GM21528 (cell line): Measurements from ENCODE around the gene PSMD11.

ENCODE experiments used
- ATAC-seq: cut with Tn5 transposase; IDR thresholded peaks from one replicate; pipeline ENCODE4 v1.9.1; 2021; ENCODE audit warnings: mild to moderate bottlenecking, moderate library complexity; ENCODE audit not compliant: unreplicated experiment, low FRiP score

Gene PSMD11

DNA sequence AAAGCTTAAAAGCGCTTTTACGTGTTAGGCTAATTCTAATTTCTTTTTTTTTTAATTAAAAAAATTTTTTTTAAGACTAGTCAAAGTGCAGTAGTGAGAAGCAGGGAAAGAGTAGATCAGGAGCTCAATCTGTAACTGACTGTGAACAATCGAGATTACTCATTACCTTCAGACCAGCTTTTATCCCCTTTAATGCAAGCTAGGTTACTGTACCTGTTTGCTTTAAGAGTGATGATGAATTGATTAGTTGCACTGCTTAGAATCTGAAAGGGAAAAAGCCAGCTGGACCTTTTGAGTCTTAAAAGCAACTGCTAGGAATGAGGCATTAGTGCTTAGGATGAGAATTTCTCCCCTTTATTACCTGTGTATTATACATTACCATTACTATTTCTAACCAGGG lies 19.0 kb downstream of the PSMD11 start:
- no peak for ATAC-seq

DNA sequence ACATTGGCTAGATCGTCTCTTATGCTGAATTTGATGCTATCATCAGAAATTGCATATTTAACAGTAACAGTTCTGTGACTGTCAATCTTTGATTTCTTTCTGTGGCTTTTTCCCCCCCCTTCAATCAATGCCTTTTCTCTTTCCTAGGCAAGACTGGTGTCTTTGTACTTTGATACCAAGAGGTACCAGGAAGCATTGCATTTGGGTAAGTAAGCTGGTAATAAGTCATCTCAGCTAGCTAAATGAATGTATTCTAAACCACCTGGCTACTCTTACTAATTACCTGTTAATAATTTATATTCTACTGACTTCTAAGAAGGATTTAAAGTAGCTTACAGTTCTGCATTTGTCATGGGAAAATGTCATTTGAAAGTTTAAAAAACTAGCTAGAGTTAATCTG lies 20.1 kb downstream of the PSMD11 start:
- no peak for ATAC-seq

DNA sequence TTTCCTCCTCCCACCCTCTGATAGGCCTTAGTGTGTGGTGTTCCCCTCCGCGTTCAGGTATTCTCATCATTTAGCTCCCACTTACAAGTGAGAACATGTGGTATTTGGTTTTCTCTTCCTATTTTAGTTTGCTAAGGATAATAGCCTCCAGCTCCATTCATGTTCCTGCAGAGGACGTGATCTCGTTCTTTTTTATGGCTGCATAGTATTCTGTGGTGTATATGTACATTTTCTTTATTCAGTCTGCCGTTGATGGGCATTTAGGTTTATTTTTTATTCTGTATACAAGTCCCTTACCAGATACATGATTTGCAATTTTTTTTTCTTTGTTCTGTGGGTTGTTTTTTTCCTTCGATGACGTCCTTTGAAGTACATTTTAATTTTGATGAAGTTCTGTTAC lies 23.6 kb downstream of the PSMD11 start:
- ATAC-seq: no peak

DNA sequence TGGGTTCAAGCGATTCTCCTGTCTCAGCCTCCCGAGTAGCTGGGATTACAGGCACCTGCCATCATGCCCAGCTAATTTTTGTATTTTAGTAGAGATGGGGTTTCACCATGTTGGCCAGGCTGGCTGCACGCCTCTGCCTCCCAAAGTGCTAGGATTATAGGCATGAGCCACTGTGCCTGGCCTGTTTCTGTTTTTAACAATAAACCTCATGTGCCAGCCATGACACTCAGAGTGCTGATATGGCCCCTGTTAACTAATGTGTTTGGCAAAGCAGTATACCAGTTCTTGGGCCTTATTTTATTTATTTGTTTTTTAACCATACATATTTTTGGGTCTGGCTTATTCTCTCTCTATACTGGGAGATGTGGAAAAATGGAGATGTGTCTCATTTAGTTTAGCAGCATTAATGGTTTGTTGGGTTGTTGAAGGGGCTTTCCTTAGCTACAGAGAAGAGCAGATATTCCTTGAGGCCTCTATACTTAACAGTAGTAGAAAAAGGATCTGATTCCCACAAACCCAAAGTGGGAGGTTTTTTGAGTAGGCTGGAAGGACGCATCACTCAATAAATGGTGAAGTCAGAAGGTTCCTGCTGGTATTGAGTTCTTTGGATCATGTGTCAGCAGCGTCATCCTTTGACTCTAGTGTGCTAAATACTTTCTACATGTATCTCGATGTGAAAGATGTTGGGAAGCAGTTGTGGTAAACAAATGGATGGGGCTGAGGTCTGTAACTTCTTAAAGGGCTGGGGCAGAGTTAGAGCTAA lies 26.3 kb downstream of the PSMD11 start:
- ATAC-seq: no peak

DNA sequence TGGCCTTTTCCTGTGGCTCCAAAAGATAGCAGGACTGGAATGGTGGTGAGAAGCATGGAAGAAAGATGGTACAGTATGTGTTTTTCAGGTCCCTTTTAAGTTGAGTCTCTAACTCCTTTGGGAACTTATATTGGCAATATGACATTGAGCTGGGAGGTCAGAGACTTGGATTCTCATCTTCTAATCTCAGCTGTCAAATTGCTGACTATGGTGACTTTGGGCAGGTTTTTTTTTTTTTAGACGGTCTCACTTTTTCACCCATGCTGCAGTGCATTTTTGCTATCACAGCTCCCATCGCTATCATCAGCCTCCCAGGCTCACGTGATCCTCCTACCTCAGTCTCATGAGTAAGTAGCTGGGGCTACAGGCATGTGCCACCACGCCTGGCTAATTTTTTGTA lies 27.3 kb downstream of the PSMD11 start:
- no peak for ATAC-seq

DNA sequence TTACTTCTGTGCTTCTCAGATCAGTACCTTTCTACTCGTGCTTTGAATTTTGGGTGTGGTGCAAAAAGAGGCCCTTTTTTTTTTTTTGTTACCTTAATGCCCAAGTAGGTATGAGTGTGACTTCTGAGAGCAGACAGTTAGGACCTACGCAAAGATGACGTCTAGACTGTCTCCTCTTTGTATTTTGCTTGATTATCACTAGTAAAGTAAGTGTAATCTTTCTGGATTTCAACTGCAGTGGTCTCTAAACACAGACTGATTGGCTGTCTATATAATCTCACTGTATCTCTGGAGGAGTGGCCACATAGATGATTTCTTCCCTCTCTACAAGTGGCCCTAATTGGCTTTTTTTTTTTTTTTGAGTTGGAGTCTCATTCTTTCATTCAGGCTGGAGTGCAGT lies 30.9 kb downstream of the PSMD11 start:
- no peak for ATAC-seq

DNA sequence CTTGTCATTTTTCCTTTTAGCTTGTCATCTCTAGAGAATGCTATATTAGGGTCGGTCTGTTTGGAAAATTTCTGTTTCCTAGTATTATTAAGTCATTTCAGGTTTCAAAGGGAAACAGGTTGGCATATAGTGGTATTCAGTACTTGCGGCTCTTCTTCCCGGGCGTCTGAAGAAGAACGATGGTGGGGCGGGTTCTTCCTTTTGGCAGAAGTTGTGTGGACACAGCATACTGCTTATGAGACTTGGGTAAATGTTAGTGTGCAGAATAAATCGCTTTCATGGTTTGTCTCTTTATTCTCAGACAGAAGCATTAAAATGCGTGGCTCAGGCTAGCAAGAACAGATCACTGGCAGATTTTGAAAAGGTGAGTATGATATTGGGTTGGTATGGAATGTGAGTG lies 32.9 kb downstream of the PSMD11 start:
- ATAC-seq: no peak

DNA sequence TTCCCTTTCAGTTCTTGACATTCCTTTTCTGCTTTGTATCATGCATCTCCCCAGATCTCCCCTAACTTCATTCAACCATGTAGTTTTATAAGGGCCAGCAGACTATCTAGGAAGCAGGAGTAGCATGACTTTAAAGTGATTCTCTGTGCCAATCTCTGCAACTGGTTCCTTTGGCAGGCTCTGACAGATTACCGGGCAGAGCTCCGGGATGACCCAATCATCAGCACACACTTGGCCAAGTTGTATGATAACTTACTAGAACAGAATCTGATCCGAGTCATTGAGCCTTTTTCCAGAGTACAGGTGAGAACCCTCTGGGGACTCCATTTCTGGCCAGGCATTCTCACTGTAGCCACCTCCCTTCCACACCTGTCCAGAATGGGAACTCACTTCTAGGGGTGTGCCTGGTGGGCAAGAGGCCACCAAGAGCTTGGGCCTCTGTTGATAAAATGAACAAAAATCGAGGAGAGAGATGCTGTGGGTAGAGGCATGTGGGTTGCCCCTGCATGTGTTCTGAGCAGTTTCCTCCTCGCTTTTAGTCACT lies 34.8 kb downstream of the PSMD11 start:
- ATAC-seq: no peak

DNA sequence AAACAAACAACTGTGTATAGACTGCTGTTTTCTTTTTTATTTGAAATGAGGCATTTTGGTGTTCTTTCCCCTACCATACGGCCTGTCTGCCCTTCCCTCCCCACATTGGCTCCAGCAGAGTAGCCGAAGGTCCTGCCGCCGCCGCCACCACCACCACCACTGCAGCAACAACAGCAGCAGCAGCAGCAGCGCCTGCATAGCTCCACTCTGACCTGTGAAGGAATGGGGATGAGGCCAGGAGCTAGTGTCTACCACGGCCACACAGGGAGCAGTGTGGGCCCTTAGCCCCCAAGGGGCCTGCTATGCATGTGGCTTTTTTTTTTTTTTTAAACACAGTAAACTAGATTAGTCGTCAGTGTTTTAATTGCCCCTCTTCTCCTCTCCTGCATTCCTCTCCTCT lies 36.9 kb downstream of the PSMD11 start:
- ATAC-seq: no peak

DNA sequence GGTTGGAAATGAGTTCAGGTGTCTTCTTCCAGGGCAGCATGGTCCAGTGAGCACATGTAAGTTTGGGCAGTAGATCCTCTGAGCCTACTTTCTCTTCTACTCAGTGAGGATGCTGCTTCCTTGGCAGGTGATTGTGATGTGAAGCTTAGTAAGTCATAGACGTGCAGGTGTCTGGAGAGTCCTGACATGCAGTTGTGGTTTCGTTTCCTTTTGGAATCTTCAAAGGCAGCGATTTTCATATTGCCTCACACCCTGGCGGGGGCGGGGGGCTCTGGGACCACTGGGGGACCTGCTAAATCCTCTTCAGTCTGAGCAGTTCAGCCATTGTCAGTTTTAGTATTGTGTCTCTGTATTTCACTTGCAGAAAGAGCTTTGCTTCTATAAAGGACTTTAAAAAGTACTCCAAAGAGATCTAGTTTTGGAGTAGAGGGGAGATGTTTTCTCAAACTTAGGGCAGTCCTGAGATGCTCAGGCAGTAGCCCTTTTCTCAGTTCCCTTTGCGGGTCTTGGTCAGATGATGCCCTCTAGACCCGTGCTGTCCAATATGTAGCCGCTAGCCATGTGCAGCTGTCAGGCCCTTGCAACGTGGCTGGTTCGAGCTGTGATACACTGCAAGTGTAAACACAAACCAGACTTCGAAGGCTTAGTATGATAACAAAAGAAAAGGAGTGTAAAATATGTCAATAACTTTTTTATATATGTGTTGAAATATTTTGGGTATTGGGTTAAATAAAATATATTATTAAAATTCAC lies 38.4 kb downstream of the PSMD11 start:
- no peak for ATAC-seq

DNA sequence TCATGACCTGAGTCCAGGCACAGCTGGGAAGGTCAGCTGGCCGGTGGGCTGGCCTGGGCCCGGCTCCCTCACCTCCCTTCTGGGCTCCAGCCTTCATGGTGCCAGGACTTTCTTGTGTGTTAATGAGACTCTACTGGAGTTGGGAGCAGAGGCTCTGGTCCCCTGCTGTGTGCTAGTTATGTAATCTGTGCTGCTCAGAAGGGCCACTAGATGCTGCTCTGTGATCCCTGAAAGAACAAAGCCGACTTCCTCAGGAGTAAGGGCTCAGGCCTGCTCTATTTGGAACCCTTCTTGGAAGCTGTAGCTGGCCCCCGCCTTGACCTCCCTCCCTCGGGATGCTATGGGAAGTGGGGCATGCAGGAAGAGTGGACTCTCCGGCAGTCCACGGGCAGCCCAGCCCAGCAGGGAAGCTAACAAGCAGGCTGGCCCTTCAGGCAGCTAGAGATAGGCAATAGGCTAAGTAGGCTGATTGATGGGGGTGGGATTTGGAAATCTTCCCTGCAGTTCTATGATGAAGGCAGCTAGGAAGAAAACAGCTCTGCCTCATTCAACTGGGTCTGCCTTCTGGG lies 39.2 kb downstream of the PSMD11 start:
- ATAC-seq: no peak

DNA sequence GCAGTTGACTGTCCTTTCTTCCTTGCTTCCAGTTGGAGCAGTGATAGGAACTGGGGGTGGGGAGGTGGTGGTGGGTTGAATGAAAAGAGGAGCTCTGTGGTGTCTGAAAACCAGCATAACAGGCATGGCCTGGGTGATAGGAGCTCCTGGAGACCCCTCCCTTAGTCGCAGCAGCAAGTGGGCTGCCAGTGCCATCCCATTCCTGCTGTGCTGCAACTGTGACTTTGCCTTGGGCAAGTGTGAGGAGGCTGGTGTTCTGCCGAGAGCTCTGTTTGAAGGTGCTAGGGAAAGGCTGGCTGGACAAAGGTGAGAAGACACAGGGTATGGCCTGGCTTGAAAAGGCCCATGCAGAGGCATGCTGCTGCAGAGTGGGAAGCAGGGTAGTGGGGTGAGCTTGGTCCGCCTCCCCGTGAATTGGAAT lies 39.7 kb downstream of the PSMD11 start:
- no peak for ATAC-seq

DNA sequence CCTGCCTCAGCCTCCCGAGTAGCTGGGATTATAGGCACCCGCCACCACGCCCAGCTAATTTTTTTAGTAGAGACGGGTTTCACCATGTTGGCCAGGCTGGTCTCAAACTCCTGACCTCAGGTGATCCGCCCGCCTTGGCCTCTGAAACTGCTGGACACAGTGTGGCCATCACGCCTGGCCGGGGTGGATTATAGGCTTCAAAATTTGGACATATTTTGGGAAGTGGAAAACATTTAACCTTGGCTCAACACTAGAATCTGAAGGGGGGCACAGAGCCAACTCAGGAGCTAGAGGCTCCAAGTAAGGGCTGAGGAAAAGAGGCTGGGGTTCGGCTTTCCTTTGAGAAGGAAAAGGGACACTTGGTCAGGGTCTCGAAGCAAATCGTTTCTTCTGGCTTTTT lies 40.3 kb downstream of the PSMD11 start:
- no peak for ATAC-seq

DNA sequence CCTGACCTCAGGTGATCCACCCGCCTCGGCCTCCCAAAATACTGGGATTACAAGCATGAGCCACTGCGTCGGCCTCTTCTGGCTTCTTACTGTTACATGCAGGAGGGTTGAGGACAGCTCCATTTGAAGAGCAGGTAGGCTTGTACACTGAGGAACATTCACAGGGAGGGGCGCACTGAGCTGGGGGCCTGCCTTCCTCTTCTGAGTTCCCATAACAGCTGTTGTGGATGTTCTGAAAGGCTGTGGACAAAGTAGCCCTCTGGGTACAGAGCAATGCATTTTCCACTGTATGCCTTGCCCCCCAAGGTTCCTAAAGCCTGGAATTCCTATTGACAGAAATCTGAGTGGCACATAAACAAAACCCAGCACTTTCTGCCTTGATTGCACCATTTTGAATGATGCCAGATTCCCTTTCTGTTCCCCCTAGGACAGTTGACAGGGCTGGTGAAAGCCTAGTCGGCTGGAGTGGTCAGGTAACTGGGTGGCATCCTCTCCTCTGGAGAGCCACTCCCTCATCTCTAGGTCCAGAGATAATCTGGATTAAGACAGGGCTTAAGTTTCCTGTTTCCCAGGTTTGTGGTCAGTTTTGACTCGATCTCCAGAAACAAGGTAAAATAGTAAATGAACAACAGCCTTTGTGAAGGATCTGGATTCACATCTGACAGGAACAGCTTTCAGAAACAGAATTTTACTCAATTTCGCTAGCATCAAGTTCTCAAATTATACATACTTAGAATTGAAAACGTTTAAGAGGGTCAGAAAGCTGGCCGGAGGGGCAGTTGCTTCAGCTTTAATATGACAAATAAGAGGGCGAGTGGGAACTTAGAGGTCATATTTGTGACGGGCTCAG lies 41.2 kb downstream of the PSMD11 start:
- no peak for ATAC-seq

DNA sequence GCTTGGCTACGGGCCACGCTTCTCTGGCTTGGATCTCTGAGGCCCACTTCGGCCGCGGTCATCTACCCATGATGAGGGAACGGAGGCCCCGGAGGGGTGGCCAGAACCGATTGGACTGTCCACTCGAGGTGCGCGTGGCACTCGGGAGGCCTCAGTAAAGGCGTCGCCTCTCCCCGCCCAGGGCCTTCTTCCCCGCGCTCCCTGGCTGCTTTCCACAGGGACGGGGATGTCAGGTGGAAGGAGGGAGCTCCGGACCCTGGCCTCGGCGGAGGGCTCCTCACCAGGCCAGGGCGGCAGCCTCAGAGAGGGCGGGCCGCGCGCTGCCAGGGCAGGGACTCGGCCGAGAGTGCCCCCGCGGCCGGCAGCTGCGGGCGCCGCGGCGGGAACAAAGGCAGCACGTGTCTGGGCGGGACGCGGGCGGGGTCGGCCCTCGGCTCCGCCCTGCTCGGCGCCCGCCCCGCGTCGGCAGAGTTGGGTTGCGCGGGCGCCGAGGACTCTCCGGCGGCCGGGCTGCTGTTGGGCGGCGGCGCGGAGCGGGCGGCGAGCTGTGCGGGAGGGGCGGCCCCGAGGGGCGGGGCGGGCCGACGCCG lies 41.9 kb downstream of the PSMD11 start:
- ATAC-seq: no peak

DNA sequence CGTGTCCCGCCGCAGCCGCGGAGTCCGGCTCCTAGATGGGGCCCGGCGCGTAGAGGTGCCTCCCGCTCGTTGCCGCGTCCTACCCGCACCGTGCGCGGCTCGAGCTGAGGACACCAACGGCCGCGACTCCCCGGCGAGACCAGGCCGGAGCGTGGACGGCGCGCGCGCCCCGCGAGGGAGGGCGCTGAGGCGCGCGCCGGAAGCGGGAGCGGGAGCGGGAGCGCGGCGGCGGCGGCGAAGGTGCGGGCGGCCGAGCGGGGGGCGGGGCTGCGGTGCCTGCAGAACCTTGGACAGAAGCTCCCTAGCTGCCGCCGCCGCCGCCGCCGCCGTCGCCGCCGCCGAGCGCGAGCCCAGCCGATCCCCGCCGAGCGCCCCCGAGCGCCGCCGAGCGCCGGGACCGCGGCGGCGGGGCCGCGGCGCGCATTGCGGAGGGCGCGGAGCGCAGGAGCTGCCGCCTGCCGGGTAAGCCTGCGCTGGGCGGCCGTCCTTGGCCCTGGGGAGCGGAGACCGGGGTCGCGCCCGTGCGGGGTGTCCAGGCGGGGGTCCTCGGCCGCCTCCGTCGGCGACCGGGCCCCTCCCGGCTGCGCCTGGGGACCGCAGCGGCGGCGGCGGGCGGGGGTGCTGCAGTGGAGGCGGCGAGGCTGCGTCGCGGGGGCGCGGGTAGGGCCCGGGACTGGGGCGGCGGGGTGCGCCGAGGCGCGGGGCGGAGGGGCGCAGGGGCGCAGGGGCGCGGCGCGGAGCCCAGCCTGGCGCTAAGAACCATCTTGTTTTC lies 42.6 kb downstream of the PSMD11 start, which contains the start of gene CDK5R1:
Gene CDK5R1, plus strand, starts transcription at position 293 of the 772 bp plus-strand sequence. CDS start 628 bp downstream, outside the sequence.
- ATAC-seq: no peak

DNA sequence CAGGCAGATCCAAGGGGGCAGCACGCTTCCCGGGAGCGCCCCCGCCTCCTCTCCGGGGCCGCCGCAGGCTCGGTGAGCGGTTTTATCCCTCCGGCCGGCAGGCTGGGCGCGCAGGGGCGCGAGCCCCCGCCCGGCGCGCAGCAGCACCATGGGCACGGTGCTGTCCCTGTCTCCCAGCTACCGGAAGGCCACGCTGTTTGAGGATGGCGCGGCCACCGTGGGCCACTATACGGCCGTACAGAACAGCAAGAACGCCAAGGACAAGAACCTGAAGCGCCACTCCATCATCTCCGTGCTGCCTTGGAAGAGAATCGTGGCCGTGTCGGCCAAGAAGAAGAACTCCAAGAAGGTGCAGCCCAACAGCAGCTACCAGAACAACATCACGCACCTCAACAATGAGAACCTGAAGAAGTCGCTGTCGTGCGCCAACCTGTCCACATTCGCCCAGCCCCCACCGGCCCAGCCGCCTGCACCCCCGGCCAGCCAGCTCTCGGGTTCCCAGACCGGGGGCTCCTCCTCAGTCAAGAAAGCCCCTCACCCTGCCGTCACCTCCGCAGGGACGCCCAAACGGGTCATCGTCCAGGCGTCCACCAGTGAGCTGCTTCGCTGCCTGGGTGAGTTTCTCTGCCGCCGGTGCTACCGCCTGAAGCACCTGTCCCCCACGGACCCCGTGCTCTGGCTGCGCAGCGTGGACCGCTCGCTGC lies 43.3 kb downstream of the PSMD11 start:
- ATAC-seq: no peak

DNA sequence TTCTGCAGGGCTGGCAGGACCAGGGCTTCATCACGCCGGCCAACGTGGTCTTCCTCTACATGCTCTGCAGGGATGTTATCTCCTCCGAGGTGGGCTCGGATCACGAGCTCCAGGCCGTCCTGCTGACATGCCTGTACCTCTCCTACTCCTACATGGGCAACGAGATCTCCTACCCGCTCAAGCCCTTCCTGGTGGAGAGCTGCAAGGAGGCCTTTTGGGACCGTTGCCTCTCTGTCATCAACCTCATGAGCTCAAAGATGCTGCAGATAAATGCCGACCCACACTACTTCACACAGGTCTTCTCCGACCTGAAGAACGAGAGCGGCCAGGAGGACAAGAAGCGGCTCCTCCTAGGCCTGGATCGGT lies 43.9 kb downstream of the PSMD11 start:
- ATAC-seq: no peak
